Gastrocnemius medialis (tissue), 4 donors: ENCODE data around the gene PRKCA.

Experiments used
- POLR2A ChIP-seq, 2 donors: fragments of 450-650 bp; IDR thresholded peaks; one replicate each; pipeline ENCODE4 v1.6.1; 2017; ENCODE audit warnings: antibody characterized with exemption in 2 of 2, mild to moderate bottlenecking in 2 of 2, moderate library complexity in 2 of 2
- TF ChIP-seq, protein P1 (sequence below), 5 experiments: fragments of 450-650 bp in 3 of 5; fragments of 200-600 bp in 2 of 5; sonication (generic) in 2 of 5; IDR thresholded peaks in 4 of 5; conservative IDR thresholded peaks in 1 of 5; 1 replicate in 4 of 5; 2 replicates in 1 of 5; pipeline ENCODE4 v1.5.1; 2016 to 2019; ENCODE audit warnings: antibody characterized with exemption in 5 of 5, mild to moderate bottlenecking in 3 of 5, moderate library complexity in 3 of 5

DNA sequence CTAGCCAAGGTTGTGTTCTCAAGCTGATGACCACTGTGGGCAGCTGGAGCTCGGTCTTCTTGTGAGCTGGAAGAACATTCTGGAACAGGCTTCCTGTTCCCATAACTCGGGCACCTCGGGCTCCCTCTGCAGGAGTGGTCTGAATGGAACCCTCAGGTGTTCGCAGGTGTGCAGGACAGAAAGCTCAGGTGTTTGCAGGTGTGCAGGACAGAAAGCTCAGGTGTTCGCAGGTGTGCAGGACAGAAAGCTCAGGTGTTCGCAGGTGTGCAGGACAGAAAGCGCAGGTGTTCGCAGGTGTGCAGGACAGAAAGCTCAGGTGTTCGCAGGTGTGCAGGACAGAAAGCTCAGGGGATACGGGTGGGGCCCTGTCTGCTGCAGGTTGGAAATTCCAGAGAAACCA lies 423.5 kb downstream of the PRKCA start:
- TF ChIP-seq, protein P1, sequence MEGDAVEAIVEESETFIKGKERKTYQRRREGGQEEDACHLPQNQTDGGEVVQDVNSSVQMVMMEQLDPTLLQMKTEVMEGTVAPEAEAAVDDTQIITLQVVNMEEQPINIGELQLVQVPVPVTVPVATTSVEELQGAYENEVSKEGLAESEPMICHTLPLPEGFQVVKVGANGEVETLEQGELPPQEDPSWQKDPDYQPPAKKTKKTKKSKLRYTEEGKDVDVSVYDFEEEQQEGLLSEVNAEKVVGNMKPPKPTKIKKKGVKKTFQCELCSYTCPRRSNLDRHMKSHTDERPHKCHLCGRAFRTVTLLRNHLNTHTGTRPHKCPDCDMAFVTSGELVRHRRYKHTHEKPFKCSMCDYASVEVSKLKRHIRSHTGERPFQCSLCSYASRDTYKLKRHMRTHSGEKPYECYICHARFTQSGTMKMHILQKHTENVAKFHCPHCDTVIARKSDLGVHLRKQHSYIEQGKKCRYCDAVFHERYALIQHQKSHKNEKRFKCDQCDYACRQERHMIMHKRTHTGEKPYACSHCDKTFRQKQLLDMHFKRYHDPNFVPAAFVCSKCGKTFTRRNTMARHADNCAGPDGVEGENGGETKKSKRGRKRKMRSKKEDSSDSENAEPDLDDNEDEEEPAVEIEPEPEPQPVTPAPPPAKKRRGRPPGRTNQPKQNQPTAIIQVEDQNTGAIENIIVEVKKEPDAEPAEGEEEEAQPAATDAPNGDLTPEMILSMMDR (IDR thresholded peaks at IDR 0.05 in 4 of 5, conservative IDR thresholded peaks at IDR 0.05 in 1 of 5) = no peak
- TF ChIP-seq POLR2A (IDR thresholded peaks at IDR 0.05) = no peak
